GM21423 (cell line): ENCODE data around the gene PROZ.
"Not testable (repeated sequence)": the region's sequence is repeated elsewhere in the genome, so short reads cannot be mapped to it uniquely, and the experiment has no call there.

ENCODE experiments used
- ATAC-seq: cut with Tn5 transposase; IDR thresholded peaks from one replicate; pipeline ENCODE4 v1.9.1; 2021; ENCODE audit warnings: mild to moderate bottlenecking, moderate library complexity; ENCODE audit not compliant: unreplicated experiment

PROZ gene

GRCh38 chr13:113155201-113155600, 3.2 kb upstream of the PROZ start:
- ATAC-seq, result no peak

GRCh38 chr13:113155982-113156655, 2.3 kb upstream of the PROZ start:
- no peak for ATAC-seq

- ATAC-seq, result no peak
Measured at GRCh38 chr13:113157206-113157928, 1.1 kb upstream of the PROZ start.

GRCh38 chr13:113158946-113159345, 498 bp downstream of the PROZ start:
- ATAC-seq, result no peak

GRCh38 chr13:113159701-113160100, 1.3 kb downstream of the PROZ start:
- no peak for ATAC-seq

GRCh38 chr13:113160983-113161382, 2.5 kb downstream of the PROZ start:
- ATAC-seq, result no peak

- ATAC-seq, result no peak
Measured at GRCh38 chr13:113161433-113161832, 3.0 kb downstream of the PROZ start.

GRCh38 chr13:113161975-113162374, 3.5 kb downstream of the PROZ start:
- not testable (repeated sequence) for ATAC-seq

- ATAC-seq, result no peak
Measured at GRCh38 chr13:113162783-113163685, 4.6 kb downstream of the PROZ start.

GRCh38 chr13:113164492-113164891, 6.0 kb downstream of the PROZ start:
- ATAC-seq, result no peak

- no peak for ATAC-seq
Measured at GRCh38 chr13:113166266-113166665, 7.8 kb downstream of the PROZ start.

- ATAC-seq, result no peak
Measured at GRCh38 chr13:113166681-113167080, 8.2 kb downstream of the PROZ start.

- no peak for ATAC-seq
Measured at GRCh38 chr13:113167155-113167554, 8.7 kb downstream of the PROZ start.

GRCh38 chr13:113167575-113167974, 9.1 kb downstream of the PROZ start:
- no peak for ATAC-seq

GRCh38 chr13:113168211-113168610, 9.8 kb downstream of the PROZ start:
- ATAC-seq, result no peak

GRCh38 chr13:113169277-113170272, 11.1 kb downstream of the PROZ start:
- ATAC-seq, result no peak

- no peak for ATAC-seq
Measured at GRCh38 chr13:113170511-113170910, 12.1 kb downstream of the PROZ start.

GRCh38 chr13:113171250-113172125, 13.0 kb downstream of the PROZ start:
- no peak for ATAC-seq

- ATAC-seq, result no peak
Measured at GRCh38 chr13:113172419-113172926, 14.0 kb downstream of the PROZ start.
